Nephron progenitor cell (in vitro differentiated cells): Measurements from ENCODE around the gene ZBTB14.

Experiments
- DNase-seq: peaks from one replicate; pipeline ENCODE4 v3.0.0; 2021
- H3K27ac Mint-ChIP-seq: 2 replicates; pipeline ENCODE4 v1.8.0; 2021; ENCODE audit warnings: mild to moderate bottlenecking, moderate library complexity, mixed read lengths
- H3K27me3 Mint-ChIP-seq: 2 replicates; pipeline ENCODE4 v1.8.0; 2021; ENCODE audit warnings: mild to moderate bottlenecking, low read depth, mixed read lengths; ENCODE audit not compliant: poor library complexity
- H3K36me3 Mint-ChIP-seq: 2 replicates; pipeline ENCODE4 v1.8.0; 2021; ENCODE audit warnings: low read depth, mixed read lengths
- H3K4me1 Mint-ChIP-seq: 2 replicates; pipeline ENCODE4 v1.8.0; 2021; ENCODE audit warnings: mixed read lengths
- H3K4me3 Mint-ChIP-seq: 2 replicates; pipeline ENCODE4 v1.8.0; 2021; ENCODE audit warnings: mild to moderate bottlenecking, moderate library complexity, mixed read lengths
- H3K9me3 Mint-ChIP-seq: 2 replicates; pipeline ENCODE4 v1.8.0; 2021; ENCODE audit warnings: mild to moderate bottlenecking, moderate library complexity, mixed read lengths
- CTCF ChIP-seq: fragments of 200-600 bp; sonication (generic); IDR thresholded peaks from 2 replicates; pipeline ENCODE4 v1.5.0; 2021; ENCODE audit warnings: antibody characterized with exemption

ZBTB14 gene

GRCh38 chr18:5302606-5303005, 7.1 kb upstream of the ZBTB14 start:
- H3K27me3 Mint-ChIP-seq: peaks cover 6% of the 10 kb centered on the region
- TF ChIP-seq CTCF: no peak
- no peak overlapping the region for H3K4me3 Mint-ChIP-seq
- H3K9me3 Mint-ChIP-seq: no peaks in the 10 kb centered on the region
- no peak for DNase-seq
- no peaks in the 10 kb centered on the region for H3K36me3 Mint-ChIP-seq
- H3K27ac Mint-ChIP-seq: no peak overlapping the region
- peaks cover 13% of the 10 kb centered on the region for H3K4me1 Mint-ChIP-seq

GRCh38 chr18:5300476-5301010, 5.0 kb upstream of the ZBTB14 start:
- H3K27ac Mint-ChIP-seq: no peak overlapping the region
- H3K4me1 Mint-ChIP-seq: peaks cover 21% of the 10 kb centered on the region
- no peak for DNase-seq
- peaks cover 12% of the 10 kb centered on the region for H3K27me3 Mint-ChIP-seq
- no peak for TF ChIP-seq CTCF
- no peak overlapping the region for H3K4me3 Mint-ChIP-seq
- no peaks in the 10 kb centered on the region for H3K9me3 Mint-ChIP-seq
- H3K36me3 Mint-ChIP-seq: no peaks in the 10 kb centered on the region

- peaks cover 12% of the 10 kb centered on the region for H3K27me3 Mint-ChIP-seq
- peak overlapping the region; percentile 55 for H3K4me3 Mint-ChIP-seq
Observed at GRCh38 chr18:5298156-5298852, 2.8 kb upstream of the ZBTB14 start.

GRCh38 chr18:5297597-5297996, 2.1 kb upstream of the ZBTB14 start:
- Mint-ChIP-seq H3K27ac (no peak overlapping the region), H3K36me3 (peaks cover 5% of the 10 kb centered on the region), H3K4me3 (peak overlapping the region; percentile 55), H3K4me1 (peaks cover 35% of the 10 kb centered on the region), H3K9me3 (no peaks in the 10 kb centered on the region), H3K27me3 (peaks cover 12% of the 10 kb centered on the region)
- DNase-seq: no peak
- TF ChIP-seq CTCF: no peak

More at GRCh38 chr18:5298156-5298852, 2.8 kb upstream of the ZBTB14 start:
- DNase-seq: no peak
- Mint-ChIP-seq H3K27ac (no peak overlapping the region), H3K4me1 (peaks cover 33% of the 10 kb centered on the region), H3K36me3 (no peaks in the 10 kb centered on the region), H3K9me3 (no peaks in the 10 kb centered on the region)
- no peak for TF ChIP-seq CTCF

- Mint-ChIP-seq H3K27ac (peak overlapping the region; percentile 96), H3K9me3 (no peaks in the 10 kb centered on the region), H3K36me3 (peaks cover 11% of the 10 kb centered on the region), H3K27me3 (peaks cover 12% of the 10 kb centered on the region), H3K4me1 (peaks cover 35% of the 10 kb centered on the region), H3K4me3 (peak overlapping the region; percentile 91)
- no peak for TF ChIP-seq CTCF
- peak; percentile 67 for DNase-seq
Observed at GRCh38 chr18:5296706-5297320, 1.3 kb upstream of the ZBTB14 start.
